Measurements from ENCODE around the gene SHANK2. TPM values are rescaled to one million over a fixed set of nuclear protein-coding genes. Genes with fewer than 3 reads are reported as not detected.

Gene SHANK2
- total and polyA plus RNA-seq, 2 of the 4 experiments (the other 2 are of a cell fraction) = 1.6 to 2.2 TPM

GRCh38 chr11:71214553-71215424 is 37.6 kb downstream of the SHANK2 start:
- Histone ChIP-seq H3K4me1 (ENCODE audit: control insufficient read depth, insufficient read depth, low read length) (no peaks in the 10 kb centered on the region), H4K8ac (ENCODE audit: low read depth in 2 of 2, low read length in 2 of 2) (no peak overlapping the region), H3K9ac (ENCODE audit: low read depth, low read length) (no peak overlapping the region), H2BK15ac (ENCODE audit: low read depth, low read length) (no peak overlapping the region), H3K9me1 (ENCODE audit: insufficient read depth, low read length) (0 out of 2 replicates have a peak, but pooled peaks cover 2% of the 10 kb centered on the region), H2BK5ac (ENCODE audit: low read depth, low read length, poor library complexity, severe bottlenecking) (no peak overlapping the region), H2BK120ac (ENCODE audit: low read depth, low read length) (no peak overlapping the region), H3K27ac (ENCODE audit: insufficient read depth, low read length) (no peak overlapping the region), H2AFZ (replicated peaks; ENCODE audit: low read length, poor library complexity) (no peak overlapping the region), H2AK5ac (ENCODE audit: low read depth, low read length) (no peak overlapping the region), H2AK9ac (replicated peaks; ENCODE audit: low read depth, low read length, poor library complexity) (peak overlapping the region; percentile 18), H3K9me3 (ENCODE audit: control insufficient read depth, insufficient read depth, low read length) (no peaks in the 10 kb centered on the region), H3K79me1 (ENCODE audit: low read depth in 1 of 2, low read length in 2 of 2) (no peaks in the 10 kb centered on the region), H3K27me3 (ENCODE audit: control insufficient read depth, insufficient read depth, low read length) (no peaks in the 10 kb centered on the region), H4K5ac (ENCODE audit: low read depth, low read length) (no peak overlapping the region), H4K91ac (ENCODE audit: insufficient read depth, low read depth, low read length) (no peak overlapping the region), H4K20me1 (ENCODE audit: insufficient read depth, low read length) (peaks cover 12% of the 10 kb centered on the region; the same call in 1 of the 2 replicates), H3K56ac (ENCODE audit: extremely low read depth, insufficient read depth, low read length) (no peak overlapping the region), H3K18ac (ENCODE audit: low read depth, low read length) (no peak overlapping the region), H3K36me3 (ENCODE audit: control insufficient read depth, insufficient read depth, low read length) (no peaks in the 10 kb centered on the region), H2BK20ac (ENCODE audit: low read depth, low read length) (no peak overlapping the region), H3K14ac (replicated peaks; ENCODE audit: low read depth, low read length) (no peak overlapping the region), H3K4me2 (ENCODE audit: low read depth, low read length) (no peak overlapping the region), H3K23ac (ENCODE audit: low read depth, low read length) (no peak overlapping the region), H3K4me3 (ENCODE audit: insufficient read depth, low read depth, low read length) (no peak overlapping the region), H3K4ac (ENCODE audit: low read depth, low read length) (no peak overlapping the region)
- in situ Hi-C loops (cut with MboI; ENCODE audit: low sequenced_read_pairs) (no loop called here), intact Hi-C loops (cut with micrococcal nuclease) (no loop called here), dilution Hi-C loops (cut with HindIII; ENCODE audit: low sequenced_read_pairs, unreplicated experiment) (no loop called here)
- DNase-seq = no peak
- POLR2A ChIA-PET (ENCODE audit: unreplicated experiment) = no interaction called here
- BruUV-seq (replicated peaks) = no TSS peak
- WGBS, 2 experiments (ENCODE audit: extremely low coverage in 2 of 2, insufficient read length in 1 of 2) = 82% methylated on average over 5 of the region's 23 CpGs; no CpG with 5 or more reads in 1 of the 2 experiments
- TF ChIP-seq, protein P1, sequence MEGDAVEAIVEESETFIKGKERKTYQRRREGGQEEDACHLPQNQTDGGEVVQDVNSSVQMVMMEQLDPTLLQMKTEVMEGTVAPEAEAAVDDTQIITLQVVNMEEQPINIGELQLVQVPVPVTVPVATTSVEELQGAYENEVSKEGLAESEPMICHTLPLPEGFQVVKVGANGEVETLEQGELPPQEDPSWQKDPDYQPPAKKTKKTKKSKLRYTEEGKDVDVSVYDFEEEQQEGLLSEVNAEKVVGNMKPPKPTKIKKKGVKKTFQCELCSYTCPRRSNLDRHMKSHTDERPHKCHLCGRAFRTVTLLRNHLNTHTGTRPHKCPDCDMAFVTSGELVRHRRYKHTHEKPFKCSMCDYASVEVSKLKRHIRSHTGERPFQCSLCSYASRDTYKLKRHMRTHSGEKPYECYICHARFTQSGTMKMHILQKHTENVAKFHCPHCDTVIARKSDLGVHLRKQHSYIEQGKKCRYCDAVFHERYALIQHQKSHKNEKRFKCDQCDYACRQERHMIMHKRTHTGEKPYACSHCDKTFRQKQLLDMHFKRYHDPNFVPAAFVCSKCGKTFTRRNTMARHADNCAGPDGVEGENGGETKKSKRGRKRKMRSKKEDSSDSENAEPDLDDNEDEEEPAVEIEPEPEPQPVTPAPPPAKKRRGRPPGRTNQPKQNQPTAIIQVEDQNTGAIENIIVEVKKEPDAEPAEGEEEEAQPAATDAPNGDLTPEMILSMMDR (conservative IDR thresholded peaks at IDR 0.05; ENCODE audit: low read depth, low read length) = no peak
- no peak for TF ChIP-seq MXI1 (IDR thresholded peaks at IDR 0.05; ENCODE audit: borderline replicate concordance, low read depth, low read length)
- no peak for TF ChIP-seq RFX5 (IDR thresholded peaks at IDR 0.05; ENCODE audit: low read depth, low read length)
- TF ChIP-seq NFE2L2 (IDR thresholded peaks at IDR 0.05; ENCODE audit: low read depth, low read length) = no peak
- no peak for TF ChIP-seq POLR2A (IDR thresholded peaks at IDR 0.05; ENCODE audit: low read depth, low read length)
- no peak for ATAC-seq (ENCODE audit: low read depth)
- CTCF ChIA-PET = no interaction called here
